MCF 10A (cell line): ENCODE measurements around the gene AP3M1. TPM values are rescaled to one million over a fixed set of nuclear protein-coding genes. Genes with fewer than 3 reads are reported as not detected.

Source experiments
- BruUV-seq: library from RNA; stranded (reverse); fragments of 400-500 nt; replicated peaks from 2 replicates; lab custom pipeline; 2021; lab: Mats Ljungman, UMichigan
- CTCF ChIA-PET: fragments of 300-600 bp; sonication (Branson Sonifier 250); formaldehyde crosslinking; extraction: SDS; loops from one replicate; lab custom pipeline; 2021; ENCODE audit warnings: antibody characterized with exemption, inconsistent platforms; lab: Yijun Ruan, JAX
- POLR2A ChIA-PET: fragments of 300-600, 350-650 bp; sonication (Branson Sonifier 250); formaldehyde crosslinking; extraction: SDS; loops from one replicate; lab custom pipeline; 2020; ENCODE audit warnings: antibody characterized with exemption, inconsistent platforms; lab: Yijun Ruan, JAX
- DNase-seq: peaks from one replicate; pipeline ENCODE4 v3.0.0-alpha.2; 2018; ENCODE audit not compliant: unreplicated experiment
- H3K27ac Mint-ChIP-seq: one replicate; pipeline ENCODE4 v1.8.0; 2022; ENCODE audit warnings: mild to moderate bottlenecking, low read depth, mixed read lengths; ENCODE audit not compliant: unreplicated experiment
- H3K27me3 Mint-ChIP-seq: one replicate; pipeline ENCODE4 v1.8.0; 2022; ENCODE audit warnings: mixed read lengths; ENCODE audit not compliant: insufficient read depth, unreplicated experiment
- H3K36me3 Mint-ChIP-seq: one replicate; pipeline ENCODE4 v1.8.0; 2022; ENCODE audit warnings: mild to moderate bottlenecking, moderate library complexity, mixed read lengths; ENCODE audit not compliant: insufficient read depth, unreplicated experiment
- H3K4me1 Mint-ChIP-seq: one replicate; pipeline ENCODE4 v1.8.0; 2022; ENCODE audit warnings: mixed read lengths; ENCODE audit not compliant: insufficient read depth, unreplicated experiment
- H3K4me3 Mint-ChIP-seq: one replicate; pipeline ENCODE4 v1.8.0; 2022; ENCODE audit warnings: mild to moderate bottlenecking, moderate library complexity, mixed read lengths; ENCODE audit not compliant: unreplicated experiment
- H3K9me3 Mint-ChIP-seq: one replicate; pipeline ENCODE4 v1.8.0; 2022; ENCODE audit warnings: mixed read lengths; ENCODE audit not compliant: unreplicated experiment
- intact Hi-C: fragments of 100-400 bp; cut with micrococcal nuclease; formaldehyde crosslinking; loops from 2 replicates; pipeline ENCODE4 v1.14.1; 2022
- total RNA-seq: library from RNA; stranded (reverse); gene quantifications from 2 replicates; pipeline ENCODE4 v1.2.3, GENCODE V29; 2022
- TF ChIP-seq, protein P1 (sequence below): fragments of 200-600 bp; IDR thresholded peaks from one replicate; pipeline ENCODE4 v1.8.0; 2022; ENCODE audit warnings: antibody characterized with exemption, mild to moderate bottlenecking; ENCODE audit not compliant: unreplicated experiment

The AP3M1 gene
- total RNA-seq, 1 experiment from 2014 or later: 31.2 TPM

GRCh38 chr10:74078037-74078436, 72.6 kb downstream of the AP3M1 start:
- intact Hi-C loops: no loop called here
- ChIA-PET POLR2A (interaction anchor here (1.0 to 6.0 kb wide), 4 partner anchors 22 to 190 kb away, joined by 3 to 55 read pairs (median 30); partner anchors contain the start of gene VCL), CTCF (interaction anchor here (0.6 to 4.9 kb wide), 3 partner anchors 190 to 355 kb away, joined by 3 to 60 read pairs (median 6); no protein-coding TSS in a partner anchor)
- peaks cover 54% of the 10 kb centered on the region for H3K36me3 Mint-ChIP-seq
- no peaks in the 10 kb centered on the region for H3K27me3 Mint-ChIP-seq
- no peak overlapping the region for H3K4me3 Mint-ChIP-seq
- BruUV-seq: no TSS peak
- no peaks in the 10 kb centered on the region for H3K9me3 Mint-ChIP-seq
- H3K4me1 Mint-ChIP-seq: peaks cover 23% of the 10 kb centered on the region
- DNase-seq: no peak
- no peak overlapping the region for H3K27ac Mint-ChIP-seq
- TF ChIP-seq, protein P1, sequence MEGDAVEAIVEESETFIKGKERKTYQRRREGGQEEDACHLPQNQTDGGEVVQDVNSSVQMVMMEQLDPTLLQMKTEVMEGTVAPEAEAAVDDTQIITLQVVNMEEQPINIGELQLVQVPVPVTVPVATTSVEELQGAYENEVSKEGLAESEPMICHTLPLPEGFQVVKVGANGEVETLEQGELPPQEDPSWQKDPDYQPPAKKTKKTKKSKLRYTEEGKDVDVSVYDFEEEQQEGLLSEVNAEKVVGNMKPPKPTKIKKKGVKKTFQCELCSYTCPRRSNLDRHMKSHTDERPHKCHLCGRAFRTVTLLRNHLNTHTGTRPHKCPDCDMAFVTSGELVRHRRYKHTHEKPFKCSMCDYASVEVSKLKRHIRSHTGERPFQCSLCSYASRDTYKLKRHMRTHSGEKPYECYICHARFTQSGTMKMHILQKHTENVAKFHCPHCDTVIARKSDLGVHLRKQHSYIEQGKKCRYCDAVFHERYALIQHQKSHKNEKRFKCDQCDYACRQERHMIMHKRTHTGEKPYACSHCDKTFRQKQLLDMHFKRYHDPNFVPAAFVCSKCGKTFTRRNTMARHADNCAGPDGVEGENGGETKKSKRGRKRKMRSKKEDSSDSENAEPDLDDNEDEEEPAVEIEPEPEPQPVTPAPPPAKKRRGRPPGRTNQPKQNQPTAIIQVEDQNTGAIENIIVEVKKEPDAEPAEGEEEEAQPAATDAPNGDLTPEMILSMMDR: no peak

- DNase-seq: no peak
- Mint-ChIP-seq H3K36me3 (peaks cover 57% of the 10 kb centered on the region), H3K4me1 (peaks cover 23% of the 10 kb centered on the region), H3K4me3 (no peak overlapping the region), H3K27ac (peak overlapping the region; percentile 31), H3K9me3 (no peaks in the 10 kb centered on the region), H3K27me3 (no peaks in the 10 kb centered on the region)
- ChIA-PET CTCF (interaction anchor here (1.0 to 1.8 kb wide), 2 partner anchors 69 to 191 kb away, joined by 4 to 5 read pairs; no protein-coding TSS in a partner anchor), POLR2A (interaction anchor here (0.9 to 4.3 kb wide), 5 partner anchors 21 to 190 kb away, joined by 4 to 51 read pairs (median 5); partner anchors contain the start of gene VCL)
- TF ChIP-seq, protein P1: no peak
- intact Hi-C loops: no loop called here
- BruUV-seq: no TSS peak
These were observed 73.2 kb downstream of the AP3M1 start for GRCh38 chr10:74077416-74077815.

- Mint-ChIP-seq H3K9me3 (no peaks in the 10 kb centered on the region), H3K4me1 (peaks cover 23% of the 10 kb centered on the region), H3K27me3 (no peaks in the 10 kb centered on the region), H3K27ac (peak overlapping the region; percentile 31), H3K36me3 (peaks cover 53% of the 10 kb centered on the region), H3K4me3 (no peak overlapping the region)
- ChIA-PET POLR2A (interaction anchor here (0.9 to 2.1 kb wide), 6 partner anchors 21 to 189 kb away, joined by 4 to 8 read pairs (median 4); partner anchors contain the start of gene VCL), CTCF (interaction anchor here (0.7 to 3.6 kb wide), 5 partner anchors 26 to 191 kb away, joined by 3 to 12 read pairs (median 4); no protein-coding TSS in a partner anchor)
- BruUV-seq: no TSS peak
- TF ChIP-seq, protein P1: no peak
- no peak for DNase-seq
- intact Hi-C loops: no loop called here
These were observed 73.7 kb downstream of the AP3M1 start for GRCh38 chr10:74076961-74077360.

- Mint-ChIP-seq H3K27me3 (no peaks in the 10 kb centered on the region), H3K9me3 (no peaks in the 10 kb centered on the region), H3K4me3 (no peak overlapping the region), H3K27ac (no peak overlapping the region), H3K36me3 (peaks cover 49% of the 10 kb centered on the region), H3K4me1 (peaks cover 16% of the 10 kb centered on the region)
- no peak for DNase-seq
- POLR2A ChIA-PET: interaction anchor here (0.6 to 2.1 kb wide), 6 partner anchors 19 to 188 kb away, joined by 3 to 8 read pairs (median 4); partner anchors contain the start of gene VCL
- TF ChIP-seq, protein P1: no peak
- no TSS peak for BruUV-seq
- CTCF ChIA-PET: interaction anchor here (0.8 to 3.6 kb wide), 4 partner anchors 29 to 190 kb away, joined by 3 to 12 read pairs (median 4); no protein-coding TSS in a partner anchor
- intact Hi-C loops: no loop called here
These were observed 74.7 kb downstream of the AP3M1 start for GRCh38 chr10:74075906-74076305.
